ENCODE measurements around the gene GRIN2C.

The GRIN2C gene

DNA sequence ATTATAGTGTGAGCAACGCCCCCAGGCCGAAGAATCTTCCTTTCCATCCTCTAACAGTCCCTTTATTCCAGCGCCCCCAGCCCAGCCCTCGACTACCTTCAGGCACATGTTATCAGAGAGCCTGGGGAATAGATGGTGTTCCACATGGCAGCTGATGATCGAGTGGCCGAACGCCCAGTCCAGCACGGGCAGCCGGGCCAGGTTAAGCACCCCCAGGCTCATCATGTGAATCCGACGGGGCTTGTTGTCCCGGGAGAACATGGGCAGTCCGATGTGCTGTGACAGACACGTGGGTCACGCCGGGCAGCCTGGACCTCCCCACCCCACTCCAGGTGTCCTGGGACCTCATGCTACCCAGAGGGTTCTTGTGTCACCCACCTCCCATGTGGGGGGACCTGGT, 19.6 kb upstream of the GRIN2C start:
- TF ChIP-seq, protein P1, sequence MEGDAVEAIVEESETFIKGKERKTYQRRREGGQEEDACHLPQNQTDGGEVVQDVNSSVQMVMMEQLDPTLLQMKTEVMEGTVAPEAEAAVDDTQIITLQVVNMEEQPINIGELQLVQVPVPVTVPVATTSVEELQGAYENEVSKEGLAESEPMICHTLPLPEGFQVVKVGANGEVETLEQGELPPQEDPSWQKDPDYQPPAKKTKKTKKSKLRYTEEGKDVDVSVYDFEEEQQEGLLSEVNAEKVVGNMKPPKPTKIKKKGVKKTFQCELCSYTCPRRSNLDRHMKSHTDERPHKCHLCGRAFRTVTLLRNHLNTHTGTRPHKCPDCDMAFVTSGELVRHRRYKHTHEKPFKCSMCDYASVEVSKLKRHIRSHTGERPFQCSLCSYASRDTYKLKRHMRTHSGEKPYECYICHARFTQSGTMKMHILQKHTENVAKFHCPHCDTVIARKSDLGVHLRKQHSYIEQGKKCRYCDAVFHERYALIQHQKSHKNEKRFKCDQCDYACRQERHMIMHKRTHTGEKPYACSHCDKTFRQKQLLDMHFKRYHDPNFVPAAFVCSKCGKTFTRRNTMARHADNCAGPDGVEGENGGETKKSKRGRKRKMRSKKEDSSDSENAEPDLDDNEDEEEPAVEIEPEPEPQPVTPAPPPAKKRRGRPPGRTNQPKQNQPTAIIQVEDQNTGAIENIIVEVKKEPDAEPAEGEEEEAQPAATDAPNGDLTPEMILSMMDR (IDR thresholded peaks at IDR 0.05; ENCODE audit: low read depth, low read length): no peak
- in situ Hi-C loops (cut with HindIII; ENCODE audit: low sequenced_read_pairs): no loop called here

GRCh38 chr17:74878658-74879057, 19.0 kb upstream of the GRIN2C start:
- in situ Hi-C loops (cut with HindIII; ENCODE audit: low sequenced_read_pairs): no loop called here
- DNase-seq (ENCODE audit: low read depth, low spot score): no peak
- no peak overlapping the region for H3K4me3 ChIP-seq (ENCODE audit: low read depth, low read length)
- TF ChIP-seq, protein P1 (IDR thresholded peaks at IDR 0.05; ENCODE audit: low read depth, low read length): no peak

More for the DNA sequence above, 19.6 kb upstream of the GRIN2C start:
- no peak for DNase-seq (ENCODE audit: low read depth, low spot score)
- no peak overlapping the region for H3K4me3 ChIP-seq (ENCODE audit: low read depth, low read length)

GRCh38 chr17:74877592-74878548, 18.2 kb upstream of the GRIN2C start:
- in situ Hi-C loops (cut with HindIII; ENCODE audit: low sequenced_read_pairs): no loop called here
- no peak for DNase-seq (ENCODE audit: low read depth, low spot score)
- TF ChIP-seq, protein P1 (IDR thresholded peaks at IDR 0.05; ENCODE audit: low read depth, low read length): no peak

DNA sequence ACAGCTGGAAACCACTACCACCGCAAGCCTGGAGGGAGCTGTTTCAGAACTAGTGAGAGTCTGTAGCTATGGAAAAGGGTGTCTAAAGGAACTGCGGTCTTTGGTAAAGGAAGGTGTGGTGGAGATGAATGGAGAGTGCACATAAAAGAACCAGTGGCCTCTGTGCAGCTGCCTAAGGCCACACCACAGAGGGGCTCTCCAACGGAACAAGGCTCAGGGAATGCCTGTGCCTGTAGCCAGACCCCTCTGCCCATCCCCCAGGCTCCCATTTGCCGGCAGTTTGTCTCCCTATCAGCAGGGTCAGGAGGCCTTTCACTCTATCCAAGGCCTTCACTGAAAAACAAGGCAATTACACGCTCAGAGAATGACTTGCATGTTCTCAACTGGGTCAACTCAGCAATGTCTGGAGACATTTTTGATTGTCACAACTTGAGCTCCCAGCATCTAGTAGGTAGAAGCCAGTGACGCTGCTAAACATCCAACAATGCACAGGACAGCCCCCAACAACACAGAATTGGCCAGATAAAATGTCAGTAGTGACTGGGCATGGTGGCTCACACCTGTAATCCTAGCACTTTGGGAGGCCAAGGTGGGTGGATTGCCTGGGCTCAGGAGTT, 16.4 kb upstream of the GRIN2C start:
- DNase-seq (ENCODE audit: low read depth, low spot score): no peak
- in situ Hi-C loops (cut with HindIII; ENCODE audit: low sequenced_read_pairs): no loop called here
- H3K4me3 ChIP-seq (ENCODE audit: low read depth, low read length): no peak overlapping the region
- TF ChIP-seq, protein P1 (IDR thresholded peaks at IDR 0.05; ENCODE audit: low read depth, low read length): no peak

More at GRCh38 chr17:74877592-74878548, 18.2 kb upstream of the GRIN2C start:
- no peak overlapping the region for H3K4me3 ChIP-seq (ENCODE audit: low read depth, low read length)

DNA sequence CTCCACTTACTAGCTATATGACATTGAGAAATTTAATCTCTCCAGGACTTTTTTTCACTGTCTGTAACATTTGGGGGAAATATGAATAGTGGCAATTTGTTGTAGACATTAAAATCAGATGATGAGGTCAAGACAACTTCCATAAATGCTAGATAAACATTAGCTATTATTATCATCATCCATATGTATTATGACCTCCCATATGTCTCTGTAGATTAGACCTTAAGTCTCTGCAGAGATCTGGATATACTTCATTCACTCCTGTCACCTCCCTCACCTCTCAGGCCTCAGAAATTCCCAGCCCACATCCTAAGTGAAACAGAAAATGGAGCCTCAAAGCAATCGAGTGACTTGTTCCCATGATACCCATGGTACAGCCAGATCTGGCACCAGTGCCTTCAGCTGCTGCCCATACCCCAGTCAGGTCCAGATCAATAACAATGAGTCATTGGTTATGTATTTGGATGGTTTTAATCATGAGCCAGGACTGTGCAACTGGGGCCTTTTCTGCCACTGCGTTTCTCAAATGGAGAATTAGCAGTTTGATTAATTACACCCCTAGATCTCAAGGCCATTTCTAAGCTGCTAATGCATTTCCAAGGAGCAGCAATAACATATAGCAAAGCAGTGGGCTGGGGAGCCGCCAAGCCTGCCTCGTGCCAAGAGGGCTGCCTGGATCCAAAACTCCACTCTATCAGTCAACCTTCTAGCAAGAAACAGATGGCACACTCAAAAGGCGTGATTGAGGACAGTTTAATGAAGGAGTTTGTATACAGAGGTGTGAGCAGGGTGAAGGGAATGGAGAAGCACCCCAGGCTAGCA, 15.7 kb upstream of the GRIN2C start:
- in situ Hi-C loops (cut with HindIII; ENCODE audit: low sequenced_read_pairs): no loop called here
- TF ChIP-seq, protein P1 (IDR thresholded peaks at IDR 0.05; ENCODE audit: low read depth, low read length): no peak
- no peak for DNase-seq (ENCODE audit: low read depth, low spot score)
- no peak overlapping the region for H3K4me3 ChIP-seq (ENCODE audit: low read depth, low read length)

DNA sequence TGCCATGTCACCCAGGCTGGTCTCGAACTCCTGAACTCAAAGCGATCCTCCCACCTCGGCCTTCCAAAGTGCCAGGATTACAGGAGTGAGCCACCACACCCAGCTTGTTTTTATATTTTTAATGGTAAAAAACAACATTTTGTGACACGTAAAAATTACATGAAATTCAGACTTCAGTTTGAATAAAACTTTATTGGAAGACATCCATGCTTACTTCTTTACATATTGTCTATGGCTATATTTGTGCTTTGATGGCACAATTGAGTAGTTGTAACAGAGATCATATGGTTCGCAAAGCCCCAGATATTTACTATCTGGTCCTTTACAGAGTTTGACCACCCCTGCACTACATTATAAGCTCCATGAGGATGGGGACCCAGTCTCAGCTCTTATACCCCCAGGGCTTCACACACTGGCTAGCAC, 14.9 kb upstream of the GRIN2C start:
- no peak for DNase-seq (ENCODE audit: low read depth, low spot score)
- TF ChIP-seq, protein P1 (IDR thresholded peaks at IDR 0.05; ENCODE audit: low read depth, low read length): no peak
- in situ Hi-C loops (cut with HindIII; ENCODE audit: low sequenced_read_pairs): no loop called here
- H3K4me3 ChIP-seq (ENCODE audit: low read depth, low read length): no peak overlapping the region

Measured in astrocyte of the spinal cord (primary cell).